Parathyroid adenoma (tissue), 2 donors: ENCODE data around the gene SPTBN1.

Experiments
- H2AFZ ChIP-seq: fragments of 300-600 bp; sonication (generic); one replicate; pipeline ENCODE4 v1.7.0; 2017; ENCODE audit warnings: antibody characterized with exemption, mild to moderate bottlenecking
- H3K27ac ChIP-seq: fragments of 300-600 bp; sonication (generic); one replicate; pipeline ENCODE4 v1.7.0; 2017
- H3K27me3 ChIP-seq: fragments of 300-600 bp; sonication (generic); one replicate; pipeline ENCODE4 v1.7.0; 2017; ENCODE audit warnings: low read length; ENCODE audit not compliant: control insufficient read depth, insufficient read depth
- H3K36me3 ChIP-seq: fragments of 300-600 bp; sonication (generic); one replicate; pipeline ENCODE4 v1.7.0; 2017; ENCODE audit warnings: low read length; ENCODE audit not compliant: control insufficient read depth, insufficient read depth
- H3K4me1 ChIP-seq: fragments of 300-600 bp; sonication (generic); one replicate; pipeline ENCODE4 v1.7.0; 2017; ENCODE audit warnings: control low read depth
- H3K4me2 ChIP-seq: fragments of 300-600 bp; sonication (generic); one replicate; pipeline ENCODE4 v1.7.0; 2017; ENCODE audit warnings: low read length
- H3K4me3 ChIP-seq: fragments of 300-600 bp; sonication (generic); one replicate; pipeline ENCODE4 v1.7.0; 2017; ENCODE audit warnings: low read depth, low read length
- H3K79me2 ChIP-seq: fragments of 300-600 bp; sonication (generic); one replicate; pipeline ENCODE4 v1.7.0; 2017; ENCODE audit warnings: control low read depth
- H3K9ac ChIP-seq: fragments of 300-600 bp; sonication (generic); one replicate; pipeline ENCODE4 v1.7.0; 2017; ENCODE audit warnings: mild to moderate bottlenecking
- H3K9me3 ChIP-seq: fragments of 300-600 bp; sonication (generic); one replicate; pipeline ENCODE4 v1.7.0; 2017; ENCODE audit warnings: low read length; ENCODE audit not compliant: control insufficient read depth
- TF ChIP-seq, protein P1 (sequence below): fragments of 300-600 bp; sonication (generic); IDR thresholded peaks from one replicate; pipeline ENCODE4 v1.7.0; 2017; ENCODE audit warnings: antibody characterized with exemption, mild to moderate bottlenecking
- donor health status: primary hyperparathyroidism.

SPTBN1 gene

DNA sequence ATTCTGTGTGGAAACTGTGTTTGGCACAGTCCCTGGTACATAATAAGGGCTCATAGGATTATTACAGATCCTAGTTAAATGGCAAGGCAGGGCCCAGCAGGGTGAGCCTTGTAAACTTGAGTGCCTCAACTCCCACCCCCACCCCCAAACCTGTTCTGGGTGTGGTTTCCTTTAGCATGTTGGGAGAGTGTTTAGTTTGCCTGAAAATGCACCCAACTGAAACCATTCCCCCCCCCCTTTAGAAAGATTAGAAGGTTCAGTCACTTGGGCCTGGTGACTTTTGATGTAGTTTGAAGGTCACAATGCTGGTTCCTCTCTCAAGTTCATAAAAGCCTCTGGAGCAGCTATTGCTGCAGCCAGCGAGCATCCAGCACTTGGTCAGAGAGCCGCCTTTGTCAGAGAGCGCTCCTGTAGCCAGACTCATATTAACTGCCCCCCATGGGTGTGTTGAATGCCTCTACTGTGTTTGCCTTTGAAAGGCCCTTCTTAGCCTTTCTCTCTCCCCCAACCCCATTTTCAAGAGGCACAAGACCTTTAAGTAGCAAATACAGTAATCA, 113.7 kb downstream of the SPTBN1 start:
- Histone ChIP-seq H3K4me3 (no peak overlapping the region), H3K4me1 (peaks cover 55% of the 10 kb centered on the region)

DNA sequence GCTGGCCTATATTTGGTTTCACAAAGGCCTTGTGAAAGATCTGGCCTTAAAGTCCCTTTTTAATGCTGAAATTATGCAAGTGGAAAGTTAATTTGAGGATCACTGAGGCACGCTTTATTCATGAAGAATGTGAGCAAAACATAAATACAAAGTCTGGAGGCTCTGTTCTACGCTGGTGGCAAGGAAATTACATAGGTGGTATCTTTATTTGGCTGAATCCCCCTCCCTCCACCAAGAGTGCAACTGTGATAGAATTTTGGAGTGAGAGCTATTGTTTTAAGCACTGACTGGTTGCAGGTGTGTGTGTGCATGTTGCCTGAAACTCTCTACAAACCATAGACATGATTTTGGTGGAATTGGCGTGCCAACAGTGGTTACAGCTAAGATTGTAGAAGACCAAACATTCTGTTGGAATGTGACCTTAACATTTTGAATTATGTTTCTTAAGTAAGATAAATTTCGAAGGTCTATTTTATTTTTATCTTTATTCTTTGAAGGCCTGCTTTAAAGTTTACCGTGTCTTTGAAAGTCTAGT, 114.3 kb downstream of the SPTBN1 start:
- Histone ChIP-seq H3K4me3 (no peak overlapping the region), H3K9me3 (no peaks in the 10 kb centered on the region), H3K27ac (no peak overlapping the region), H3K9ac (no peak overlapping the region), H2AFZ (no peak overlapping the region), H3K4me1 (peaks cover 60% of the 10 kb centered on the region), H3K79me2 (peaks cover 39% of the 10 kb centered on the region), H3K27me3 (no peaks in the 10 kb centered on the region), H3K36me3 (no peaks in the 10 kb centered on the region), H3K4me2 (peak overlapping the region; percentile 37)
- TF ChIP-seq, protein P1, sequence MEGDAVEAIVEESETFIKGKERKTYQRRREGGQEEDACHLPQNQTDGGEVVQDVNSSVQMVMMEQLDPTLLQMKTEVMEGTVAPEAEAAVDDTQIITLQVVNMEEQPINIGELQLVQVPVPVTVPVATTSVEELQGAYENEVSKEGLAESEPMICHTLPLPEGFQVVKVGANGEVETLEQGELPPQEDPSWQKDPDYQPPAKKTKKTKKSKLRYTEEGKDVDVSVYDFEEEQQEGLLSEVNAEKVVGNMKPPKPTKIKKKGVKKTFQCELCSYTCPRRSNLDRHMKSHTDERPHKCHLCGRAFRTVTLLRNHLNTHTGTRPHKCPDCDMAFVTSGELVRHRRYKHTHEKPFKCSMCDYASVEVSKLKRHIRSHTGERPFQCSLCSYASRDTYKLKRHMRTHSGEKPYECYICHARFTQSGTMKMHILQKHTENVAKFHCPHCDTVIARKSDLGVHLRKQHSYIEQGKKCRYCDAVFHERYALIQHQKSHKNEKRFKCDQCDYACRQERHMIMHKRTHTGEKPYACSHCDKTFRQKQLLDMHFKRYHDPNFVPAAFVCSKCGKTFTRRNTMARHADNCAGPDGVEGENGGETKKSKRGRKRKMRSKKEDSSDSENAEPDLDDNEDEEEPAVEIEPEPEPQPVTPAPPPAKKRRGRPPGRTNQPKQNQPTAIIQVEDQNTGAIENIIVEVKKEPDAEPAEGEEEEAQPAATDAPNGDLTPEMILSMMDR = no peak

More for the DNA sequence above, 113.7 kb downstream of the SPTBN1 start:
- no peak overlapping the region for H3K9ac ChIP-seq
- peaks cover 38% of the 10 kb centered on the region for H3K79me2 ChIP-seq
- peak overlapping the region; percentile 4 for H3K27ac ChIP-seq
- TF ChIP-seq, protein P1 = no peak
- no peaks in the 10 kb centered on the region for H3K27me3 ChIP-seq
- no peaks in the 10 kb centered on the region for H3K36me3 ChIP-seq
- no peak overlapping the region for H2AFZ ChIP-seq
- no peaks in the 10 kb centered on the region for H3K9me3 ChIP-seq
- peak overlapping the region; percentile 37 for H3K4me2 ChIP-seq

DNA sequence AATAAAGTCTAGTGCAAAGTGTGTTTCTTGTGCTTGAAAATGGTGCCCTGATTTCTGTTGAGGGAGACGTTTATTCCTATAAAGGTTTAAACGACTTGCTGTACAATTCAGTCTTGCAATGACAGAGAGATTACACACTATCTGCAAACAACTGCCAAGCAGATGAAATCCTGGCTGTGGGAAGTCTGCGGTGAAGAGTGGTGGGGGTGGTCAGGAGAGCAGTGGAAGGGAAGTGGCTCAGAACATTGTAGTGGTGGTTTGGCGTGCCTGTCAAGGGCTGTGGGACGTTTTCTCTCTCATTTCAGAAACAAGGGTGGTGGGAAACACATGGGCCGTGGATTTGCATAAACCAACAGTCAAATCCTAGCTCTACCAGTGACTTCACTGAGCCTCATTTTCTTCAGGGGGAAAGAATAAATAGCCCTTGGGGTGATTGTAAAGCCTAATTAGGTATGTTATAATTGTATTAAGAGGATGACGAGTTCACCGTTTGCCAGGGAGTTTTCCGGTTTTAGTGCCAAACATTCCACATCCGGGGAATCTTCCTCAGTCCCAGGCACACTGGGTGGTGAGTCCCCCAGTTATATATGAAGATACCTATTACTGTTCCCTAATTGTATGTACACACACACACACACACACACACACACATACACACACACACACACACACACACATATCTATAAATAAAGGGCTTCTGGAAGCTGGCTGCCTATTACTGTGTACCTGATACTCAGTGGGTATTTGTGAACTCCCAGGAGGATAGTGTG, 115.0 kb downstream of the SPTBN1 start:
- Histone ChIP-seq H3K4me1 (peaks cover 62% of the 10 kb centered on the region), H3K27me3 (no peaks in the 10 kb centered on the region), H3K4me2 (peak overlapping the region; percentile 21), H3K36me3 (no peaks in the 10 kb centered on the region), H3K4me3 (no peak overlapping the region), H3K27ac (no peak overlapping the region), H3K9ac (no peak overlapping the region), H3K79me2 (peaks cover 43% of the 10 kb centered on the region), H3K9me3 (no peaks in the 10 kb centered on the region), H2AFZ (no peak overlapping the region)
- TF ChIP-seq, protein P1 = no peak

DNA sequence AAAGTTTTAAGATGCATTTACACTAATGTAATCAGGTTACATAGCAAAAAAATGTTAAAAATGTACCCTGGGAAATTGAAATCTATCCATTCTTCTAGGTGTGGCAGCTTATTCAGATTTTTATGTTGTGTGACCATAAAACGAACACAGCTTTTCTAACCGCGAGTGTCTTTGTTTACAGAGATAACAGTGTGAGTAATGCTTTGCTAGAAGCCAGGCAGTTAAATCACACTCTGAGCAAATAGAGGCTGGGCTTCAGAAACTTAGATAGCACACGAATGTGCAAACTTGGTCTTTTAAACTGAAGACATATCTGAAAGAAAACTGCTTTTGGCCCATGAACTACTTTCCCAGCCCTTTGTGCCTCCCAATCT, 116.1 kb downstream of the SPTBN1 start:
- peaks cover 73% of the 10 kb centered on the region for H3K4me1 ChIP-seq
- H3K27ac ChIP-seq = peak overlapping the region; percentile 64
- peak overlapping the region; percentile 13 for H3K4me3 ChIP-seq
- peaks cover 43% of the 10 kb centered on the region for H3K79me2 ChIP-seq
- no peaks in the 10 kb centered on the region for H3K27me3 ChIP-seq
- TF ChIP-seq, protein P1 = no peak
- no peak overlapping the region for H3K9ac ChIP-seq
- no peaks in the 10 kb centered on the region for H3K9me3 ChIP-seq
- peak overlapping the region; percentile 32 for H3K4me2 ChIP-seq
- H3K36me3 ChIP-seq = no peaks in the 10 kb centered on the region
- H2AFZ ChIP-seq = no peak overlapping the region
